Panc1 (cell line): Measurements from ENCODE around the gene NPTXR. TPM values are rescaled to one million over a fixed set of nuclear protein-coding genes. Genes with fewer than 3 reads are reported as not detected.
A peak's percentile ranks its signal among the peaks of the same experiment; 100 is the strongest.

ENCODE experiments used
- ATAC-seq: fragments of 200-7000 bp; cut with Tn5 transposase; 2 replicates; pipeline ENCODE4 v1.9.1; 2020; ENCODE audit warnings: mild to moderate bottlenecking, moderate library complexity
- Bru-seq: library from RNA; stranded (reverse); fragments of 400-500 nt; gene quantifications from one replicate; lab custom pipeline; 2021; lab: Mats Ljungman, UMichigan
- BruChase-seq, 2 experiments: library from RNA; stranded (reverse); fragments of 400-500 nt; gene quantifications; one replicate each; lab custom pipeline; 2021; lab: Mats Ljungman, UMichigan
- BruUV-seq: library from RNA; stranded (reverse); fragments of 400-500 nt; replicated peaks from 2 replicates; lab custom pipeline; 2021; lab: Mats Ljungman, UMichigan
- CTCF ChIA-PET: fragments of 300-600 bp; sonication (Branson Sonifier 250); formaldehyde crosslinking; loops from one replicate; lab custom pipeline; 2022; ENCODE audit warnings: antibody characterized with exemption; lab: Charles Lee
- POLR2A ChIA-PET: fragments of 300-600 bp; sonication (Branson Sonifier 250); formaldehyde crosslinking; loops from one replicate; lab custom pipeline; 2022; ENCODE audit warnings: antibody characterized with exemption; lab: Charles Lee
- DNase-seq: peaks from one replicate; pipeline ENCODE4 v3.0.0-alpha.2; 2010; ENCODE audit warnings: low read depth, low spot score
- H3K27ac ChIP-seq: 2 replicates; pipeline ENCODE4 v1.5.1; 2011; ENCODE audit warnings: mild to moderate bottlenecking, low read length, inconsistent platforms
- H3K27me3 ChIP-seq: fragments of 200-500 bp; sonication (Bioruptor generic); 2 replicates; pipeline ENCODE4 v1.6.0; 2014; ENCODE audit warnings: low read length, inconsistent platforms; ENCODE audit not compliant: control insufficient read depth, insufficient read depth
- H3K36me3 ChIP-seq: fragments of 200-500 bp; sonication (Bioruptor generic); 2 replicates; pipeline ENCODE4 v1.5.1; 2014; ENCODE audit warnings: inconsistent platforms, mild to moderate bottlenecking, low read length, moderate library complexity; ENCODE audit not compliant: control insufficient read depth, insufficient read depth
- H3K4me1 ChIP-seq: 2 replicates; pipeline ENCODE4 v1.5.1; 2011; ENCODE audit warnings: inconsistent platforms, mild to moderate bottlenecking, low read length, moderate library complexity; ENCODE audit not compliant: control insufficient read depth, insufficient read depth
- H3K4me3 ChIP-seq, 2 experiments: 2 replicates each; pipeline ENCODE4 v1.5.1; 2011 to 2012; ENCODE audit warnings: low read depth in 2 of 2, low read length in 2 of 2, mild to moderate bottlenecking in 2 of 2, inconsistent platforms in 1 of 2, moderate library complexity in 1 of 2
- H3K9me3 ChIP-seq: fragments of 200-500 bp; sonication (Bioruptor generic); 2 replicates; pipeline ENCODE4 v1.5.1; 2014; ENCODE audit warnings: low read depth, mild to moderate bottlenecking, inconsistent platforms, low read length, moderate library complexity; ENCODE audit not compliant: control insufficient read depth, insufficient read depth
- CTCF ChIP-seq: fragments of 450-650 bp; IDR thresholded peaks from 2 replicates; pipeline ENCODE4 v1.5.1; 2017; ENCODE audit warnings: mild to moderate bottlenecking
- POLR2AphosphoS5 ChIP-seq: IDR thresholded peaks from 2 replicates; pipeline ENCODE4 v1.6.1; 2012; ENCODE audit warnings: mild to moderate bottlenecking, low read depth, low read length, moderate library complexity
- SIN3A ChIP-seq: IDR thresholded peaks from 2 replicates; pipeline ENCODE4 v1.6.1; 2012; ENCODE audit warnings: low read depth, mild to moderate bottlenecking, low read length, moderate library complexity, borderline replicate concordance; ENCODE audit not compliant: insufficient read depth
- TCF7L2 ChIP-seq: IDR thresholded peaks from 2 replicates; pipeline ENCODE4 v1.6.1; 2011; ENCODE audit warnings: mild to moderate bottlenecking, low read depth, low read length, inconsistent platforms
- in situ Hi-C: cut with HindIII; loops from 2 replicates; pipeline ENCODE4 v1.10.0; 2016; ENCODE audit warnings: low sequenced_read_pairs, low pct_unique_long_range_greater_than_20kb
- intact Hi-C: fragments of 100-400 bp; cut with micrococcal nuclease; formaldehyde crosslinking; loops from one replicate; pipeline ENCODE4 v1.10.0; 2022; ENCODE audit not compliant: unreplicated experiment
- long read RNA-seq: library from polyadenylated mRNA; unstranded; transcript quantifications from one replicate; pipeline ENCODE4 v2.0.0, GENCODE V29; 2021; ENCODE audit not compliant: unreplicated experiment
- polyA plus RNA-seq: library from polyadenylated mRNA; unstranded; fragments of >200 nt; gene quantifications from one replicate; pipeline ENCODE4 v1.2.1, GENCODE V29; 2012; ENCODE audit warnings: missing spikeins; ENCODE audit not compliant: insufficient read length
- total RNA-seq: library from RNA; stranded (reverse); gene quantifications from one replicate; pipeline ENCODE4 v1.2.1, GENCODE V29; 2021; ENCODE audit not compliant: unreplicated experiment
- TF ChIP-seq, protein P1 (sequence below), 2 experiments: IDR thresholded peaks; 2 replicates each; pipeline ENCODE4 v1.6.1; 2011 to 2012; ENCODE audit warnings: low read depth in 2 of 2, control low read depth in 1 of 2, low read length in 1 of 2, mild to moderate bottlenecking in 1 of 2, moderate library complexity in 1 of 2; ENCODE audit not compliant: insufficient read depth in 1 of 2

Gene NPTXR
- total RNA-seq, result 32.6 TPM
- polyA plus RNA-seq, result 29.8 TPM
- percentile 55 among the genes with signal in this experiment for Bru-seq, nascent RNA
- BruChase-seq, experiment 1, labeled RNA remaining after a 2-hour chase, result percentile 57 among the genes with signal in this experiment
- percentile 69 among the genes with signal in this experiment for BruChase-seq, experiment 2, labeled RNA remaining after a 6-hour chase
- long read RNA-seq, partial matches to known transcripts, result 1 of 29 reads
- long read RNA-seq, other reads (novel, unspliced or antisense), result 28 of 29 reads

- TF ChIP-seq SIN3A (no peak), TCF7L2 (no peak)
- Histone ChIP-seq H3K4me1 (peaks cover 15% of the 10 kb centered on the region; the same call in 1 of the 2 replicates), H3K27ac (peak within 1 kb of the TSS; percentile 29; the same call in 1 of the 2 replicates), H3K27me3 (no peaks in the 10 kb centered on the region), H3K4me3 (peak within 1 kb of the TSS; percentile 49 to 51), H3K36me3 (no peaks in the 10 kb centered on the region), H3K9me3 (no peaks in the 10 kb centered on the region)
- intact Hi-C loops, result no loop called here
- no TSS peak for BruUV-seq
- ChIA-PET CTCF (interaction anchor here (0.9 kb wide), 1 partner anchor 75 kb away, joined by 4 read pairs; no protein-coding TSS in a partner anchor), POLR2A (interaction anchor here (0.6 kb wide), 1 partner anchor 44 kb away, joined by 9 read pairs; no protein-coding TSS in a partner anchor)
- in situ Hi-C loops, result no loop called here
- no peak for DNase-seq
- peak; percentile 80 for ATAC-seq
Measured at GRCh38 chr22:38843657-38844314, at the start of gene NPTXR. Gene NPTXR (minus strand): TSS chr22:38844028.

DNA sequence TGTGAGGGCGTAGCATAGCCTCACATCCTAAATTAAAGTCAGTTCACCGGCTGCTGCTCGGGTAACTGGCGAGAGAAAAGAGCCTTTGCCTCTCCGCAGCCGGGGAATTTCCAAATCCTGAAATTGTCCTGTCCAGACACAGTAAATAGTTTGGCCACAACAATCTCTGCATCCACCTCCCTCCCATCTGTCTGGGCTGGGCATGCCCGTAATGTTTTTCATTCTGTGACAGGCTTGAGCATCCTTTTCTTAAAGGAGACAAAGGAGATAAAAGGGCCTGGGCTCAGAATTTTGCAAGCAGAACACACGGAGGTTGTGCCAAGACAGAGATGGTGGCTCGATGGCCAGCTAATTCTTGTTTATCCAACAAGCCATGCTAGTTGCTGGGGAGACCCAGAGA is 47.4 kb upstream of the NPTXR start:
- no peaks in the 10 kb centered on the region for H3K36me3 ChIP-seq
- H3K4me3 ChIP-seq, result no peak overlapping the region
- intact Hi-C loops, result no loop called here
- DNase-seq, result no peak
- H3K9me3 ChIP-seq, result no peaks in the 10 kb centered on the region
- H3K4me1 ChIP-seq, result no peaks in the 10 kb centered on the region
- TF ChIP-seq, protein P1, sequence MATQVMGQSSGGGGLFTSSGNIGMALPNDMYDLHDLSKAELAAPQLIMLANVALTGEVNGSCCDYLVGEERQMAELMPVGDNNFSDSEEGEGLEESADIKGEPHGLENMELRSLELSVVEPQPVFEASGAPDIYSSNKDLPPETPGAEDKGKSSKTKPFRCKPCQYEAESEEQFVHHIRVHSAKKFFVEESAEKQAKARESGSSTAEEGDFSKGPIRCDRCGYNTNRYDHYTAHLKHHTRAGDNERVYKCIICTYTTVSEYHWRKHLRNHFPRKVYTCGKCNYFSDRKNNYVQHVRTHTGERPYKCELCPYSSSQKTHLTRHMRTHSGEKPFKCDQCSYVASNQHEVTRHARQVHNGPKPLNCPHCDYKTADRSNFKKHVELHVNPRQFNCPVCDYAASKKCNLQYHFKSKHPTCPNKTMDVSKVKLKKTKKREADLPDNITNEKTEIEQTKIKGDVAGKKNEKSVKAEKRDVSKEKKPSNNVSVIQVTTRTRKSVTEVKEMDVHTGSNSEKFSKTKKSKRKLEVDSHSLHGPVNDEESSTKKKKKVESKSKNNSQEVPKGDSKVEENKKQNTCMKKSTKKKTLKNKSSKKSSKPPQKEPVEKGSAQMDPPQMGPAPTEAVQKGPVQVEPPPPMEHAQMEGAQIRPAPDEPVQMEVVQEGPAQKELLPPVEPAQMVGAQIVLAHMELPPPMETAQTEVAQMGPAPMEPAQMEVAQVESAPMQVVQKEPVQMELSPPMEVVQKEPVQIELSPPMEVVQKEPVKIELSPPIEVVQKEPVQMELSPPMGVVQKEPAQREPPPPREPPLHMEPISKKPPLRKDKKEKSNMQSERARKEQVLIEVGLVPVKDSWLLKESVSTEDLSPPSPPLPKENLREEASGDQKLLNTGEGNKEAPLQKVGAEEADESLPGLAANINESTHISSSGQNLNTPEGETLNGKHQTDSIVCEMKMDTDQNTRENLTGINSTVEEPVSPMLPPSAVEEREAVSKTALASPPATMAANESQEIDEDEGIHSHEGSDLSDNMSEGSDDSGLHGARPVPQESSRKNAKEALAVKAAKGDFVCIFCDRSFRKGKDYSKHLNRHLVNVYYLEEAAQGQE (IDR thresholded peaks at IDR 0.05; ENCODE audit: insufficient read depth in 1 of 2, low read depth in 2 of 2, low read length in 1 of 2), result no peak
- TF ChIP-seq POLR2AphosphoS5 (no peak), SIN3A (no peak)
- no peak overlapping the region for H3K27ac ChIP-seq
- H3K27me3 ChIP-seq, result no peaks in the 10 kb centered on the region
- CTCF ChIA-PET, result no interaction called here
- BruUV-seq, result no TSS peak
- POLR2A ChIA-PET, result no interaction called here
- in situ Hi-C loops, result no loop called here
- no peak for ATAC-seq

GRCh38 chr22:38890377-38890776 is 46.5 kb upstream of the NPTXR start:
- no peak overlapping the region for H3K27ac ChIP-seq
- CTCF ChIA-PET, result no interaction called here
- H3K4me1 ChIP-seq, result no peaks in the 10 kb centered on the region
- BruUV-seq, result no TSS peak
- in situ Hi-C loops, result no loop called here
- DNase-seq (no peak), ATAC-seq (no peak)
- H3K4me3 ChIP-seq, result no peak overlapping the region
- no peak for TF ChIP-seq TCF7L2
- no peak for TF ChIP-seq POLR2AphosphoS5
- no peak for TF ChIP-seq CTCF
- TF ChIP-seq, protein P1 (IDR thresholded peaks at IDR 0.05; ENCODE audit: insufficient read depth in 1 of 2, low read depth in 2 of 2, low read length in 1 of 2), result no peak
- no peak for TF ChIP-seq SIN3A
- POLR2A ChIA-PET, result no interaction called here
- H3K27me3 ChIP-seq, result no peaks in the 10 kb centered on the region
- intact Hi-C loops, result no loop called here
- H3K36me3 ChIP-seq, result no peaks in the 10 kb centered on the region
- no peaks in the 10 kb centered on the region for H3K9me3 ChIP-seq
